Ecto neural progenitor cell (in vitro differentiated cells): Measurements from ENCODE around the gene RNU1-3.
"Not testable (repeated sequence)": the region's sequence is repeated elsewhere in the genome, so short reads cannot be mapped to it uniquely, and the experiment has no call there.

Source experiments
- DNase-seq: peaks from one replicate; pipeline ENCODE4 v3.0.0-alpha.2; 2018; ENCODE audit warnings: low spot score

Gene RNU1-3

DNA sequence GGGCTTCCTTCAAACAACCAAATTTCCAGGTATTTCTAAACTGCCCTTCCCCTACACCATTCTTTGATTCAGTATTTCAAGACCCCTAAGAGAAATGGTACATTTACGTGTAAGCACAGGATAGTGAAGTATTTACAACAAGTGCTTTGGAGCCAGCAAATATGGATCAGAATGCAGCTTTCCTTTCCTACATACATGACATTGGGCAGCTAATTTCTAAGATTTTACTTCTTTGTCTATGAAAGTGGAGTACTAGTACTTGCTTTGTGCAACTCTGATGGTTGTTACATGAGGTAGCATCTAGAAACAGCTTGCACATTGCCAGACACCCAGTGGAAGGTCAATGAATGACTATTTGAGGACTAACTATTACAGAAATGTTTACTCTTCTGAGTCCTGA lies 15.2 kb downstream of the RNU1-3 start:
- peak; percentile 23 for DNase-seq

DNA sequence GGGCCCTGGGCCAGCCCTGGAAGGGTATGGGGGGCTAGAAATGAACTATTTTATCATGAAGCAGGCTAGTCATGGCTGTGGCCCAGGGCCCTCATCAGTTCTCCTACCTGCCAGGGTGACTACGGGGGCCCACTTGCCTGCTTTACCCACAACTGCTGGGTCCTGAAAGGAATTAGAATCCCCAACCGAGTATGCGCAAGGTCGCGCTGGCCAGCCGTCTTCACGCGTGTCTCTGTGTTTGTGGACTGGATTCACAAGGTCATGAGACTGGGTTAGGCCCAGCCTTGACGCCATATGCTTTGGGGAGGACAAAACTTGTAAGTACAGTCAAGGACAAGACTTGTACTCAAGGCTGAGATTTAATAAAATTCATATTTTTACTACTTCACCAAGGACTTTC lies 16.8 kb downstream of the RNU1-3 start:
- not testable (repeated sequence) for DNase-seq

GRCh38 chr1:16649390-16649789 lies 17.4 kb downstream of the RNU1-3 start:
- peak; percentile 52 for DNase-seq

GRCh38 chr1:16648756-16649155 lies 18.0 kb downstream of the RNU1-3 start:
- DNase-seq: not testable (repeated sequence)

GRCh38 chr1:16648250-16648649 lies 18.5 kb downstream of the RNU1-3 start:
- peak; percentile 46 for DNase-seq

DNA sequence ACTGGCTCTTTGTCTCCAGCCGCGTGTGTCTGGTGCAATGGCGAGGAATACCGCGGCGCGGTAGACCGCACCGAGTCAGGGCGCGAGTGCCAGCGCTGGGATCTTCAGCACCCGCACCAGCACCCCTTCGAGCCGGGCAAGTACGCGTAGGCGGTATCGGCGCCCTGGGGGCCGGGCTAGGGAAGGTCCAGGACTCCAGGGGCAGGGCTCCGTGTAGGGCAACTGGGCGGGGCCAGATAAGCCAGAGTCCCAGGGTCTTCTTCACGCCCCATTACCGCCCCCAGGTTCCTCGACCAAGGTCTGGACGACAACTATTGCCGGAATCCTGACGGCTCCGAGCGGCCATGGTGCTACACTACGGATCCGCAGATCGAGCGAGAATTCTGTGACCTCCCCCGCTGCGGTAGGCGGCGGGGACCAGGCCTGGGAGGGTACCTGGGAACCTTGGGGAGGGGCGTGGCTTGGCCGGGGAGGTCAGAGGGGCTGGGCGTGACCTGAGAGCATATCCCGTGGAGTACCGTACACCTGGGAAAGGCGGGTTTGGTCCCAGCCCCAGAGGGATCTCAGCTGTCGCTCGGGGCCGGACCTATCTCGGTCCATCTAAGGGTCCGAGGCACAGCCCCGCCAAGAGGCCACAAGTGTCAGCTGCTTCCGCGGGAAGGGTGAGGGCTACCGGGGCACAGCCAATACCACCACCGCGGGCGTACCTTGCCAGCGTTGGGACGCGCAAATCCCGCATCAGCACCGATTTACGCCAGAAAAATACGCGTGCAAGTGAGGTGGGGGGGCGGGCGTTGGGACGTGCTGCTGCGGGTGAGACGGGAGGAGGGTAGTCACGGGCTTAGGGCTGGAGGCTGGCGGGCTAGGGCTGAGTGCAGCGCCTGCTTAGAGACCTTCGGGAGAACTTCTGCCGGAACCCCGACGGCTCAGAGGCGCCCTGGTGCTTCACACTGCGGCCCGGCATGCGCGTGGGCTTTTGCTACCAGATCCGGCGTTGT lies 19.3 kb downstream of the RNU1-3 start:
- not testable (repeated sequence) for DNase-seq

DNA sequence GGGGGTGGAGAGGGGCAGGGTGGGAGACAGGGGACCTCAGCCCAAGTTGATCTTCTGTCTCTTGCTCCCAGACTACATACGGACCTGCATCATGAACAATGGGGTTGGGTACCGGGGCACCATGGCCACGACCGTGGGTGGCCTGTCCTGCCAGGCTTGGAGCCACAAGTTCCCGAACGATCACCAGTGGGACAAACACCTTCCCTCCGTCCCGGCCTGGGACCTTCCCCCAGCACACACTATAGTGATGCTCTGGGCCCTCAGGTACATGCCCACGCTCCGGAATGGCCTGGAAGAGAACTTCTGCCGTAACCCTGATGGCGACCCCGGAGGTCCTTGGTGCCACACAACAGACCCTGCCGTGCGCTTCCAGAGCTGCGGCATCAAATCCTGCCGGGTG lies 20.0 kb downstream of the RNU1-3 start:
- DNase-seq: not testable (repeated sequence)

- DNase-seq: peak; percentile 48
These were observed 20.6 kb downstream of the RNU1-3 start for GRCh38 chr1:16646061-16646664.

GRCh38 chr1:16645271-16646060 lies 21.3 kb downstream of the RNU1-3 start:
- peak; percentile 76 for DNase-seq

DNA sequence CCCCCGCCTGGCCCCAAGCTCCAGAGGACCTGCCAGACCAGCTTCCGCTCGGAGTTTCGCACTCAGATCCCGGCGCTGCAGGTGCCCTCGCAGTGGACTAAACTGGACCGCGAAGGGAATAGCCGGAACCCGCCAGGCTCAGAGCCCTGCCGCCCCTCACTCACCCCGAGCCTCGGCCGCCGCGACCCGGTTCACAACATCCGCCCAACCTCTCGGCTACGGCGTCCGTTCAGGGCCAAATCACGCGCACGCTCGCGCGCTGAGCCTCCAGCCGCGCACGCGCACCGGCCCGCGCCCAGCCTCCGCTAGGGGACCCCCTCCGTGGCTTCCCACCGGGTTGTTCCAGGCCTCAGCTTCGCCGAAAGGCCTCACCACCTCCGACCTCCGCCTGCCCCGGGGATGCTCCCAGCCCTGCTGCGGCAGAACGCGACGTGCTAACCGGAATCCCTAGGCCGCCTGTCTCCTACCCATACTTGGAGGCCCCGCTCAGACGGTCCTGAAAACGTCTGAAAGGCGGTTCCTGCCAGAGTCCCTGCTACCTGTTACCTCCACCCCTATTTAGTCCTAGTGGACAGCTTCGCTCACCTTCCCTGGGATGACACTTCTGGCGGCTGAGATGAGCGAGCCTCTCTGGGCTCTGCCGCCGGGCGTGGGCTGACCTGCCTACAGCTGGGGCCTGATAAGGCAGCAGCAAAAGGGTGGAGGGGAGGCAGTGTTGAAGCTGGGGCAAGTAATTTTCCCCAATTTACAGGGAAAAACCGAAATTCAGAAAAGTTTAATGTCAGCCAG lies 22.1 kb downstream of the RNU1-3 start:
- peak; percentile 100 for DNase-seq

DNA sequence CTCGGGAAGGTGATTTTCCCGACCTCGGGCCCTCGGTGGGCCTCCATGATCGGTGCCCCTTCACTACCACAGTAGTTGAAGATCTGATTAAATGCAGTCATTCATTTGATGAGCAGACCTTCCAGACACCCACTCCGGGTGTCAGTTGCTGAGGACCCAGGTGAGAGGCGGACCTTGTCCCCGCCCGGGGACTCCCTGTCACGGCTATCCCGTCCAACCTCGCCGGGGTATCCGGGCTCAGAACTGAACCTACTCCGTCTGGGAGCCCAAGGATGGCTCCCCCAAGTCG lies 22.6 kb downstream of the RNU1-3 start:
- DNase-seq: no peak

- DNase-seq: peak; percentile 70
These were observed 23.1 kb downstream of the RNU1-3 start for GRCh38 chr1:16643476-16644192.

DNA sequence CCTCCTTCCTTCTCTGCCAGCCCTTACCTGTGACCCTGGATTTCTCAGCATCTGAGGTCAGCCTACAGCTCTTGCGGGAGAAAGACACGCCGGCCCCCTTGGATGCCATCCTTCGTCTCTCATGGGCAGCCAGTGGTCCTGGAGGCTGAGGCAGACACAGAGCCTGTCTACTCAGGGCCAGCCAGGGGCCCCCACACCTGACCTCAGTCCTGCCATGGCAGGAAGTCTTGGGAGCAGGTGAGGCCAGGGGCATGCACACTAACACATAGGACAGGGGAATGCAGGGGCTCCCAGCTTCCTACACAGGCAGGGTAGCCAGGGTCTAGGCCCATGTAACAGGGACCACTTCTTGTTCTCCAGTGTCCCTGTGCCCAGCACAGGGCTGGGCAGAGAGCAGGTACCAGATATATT lies 23.7 kb downstream of the RNU1-3 start:
- DNase-seq: peak; percentile 69

GRCh38 chr1:16642025-16642966 lies 24.5 kb downstream of the RNU1-3 start:
- DNase-seq: peak; percentile 53

GRCh38 chr1:16641159-16641975 lies 25.4 kb downstream of the RNU1-3 start:
- DNase-seq: peak; percentile 38

- peak; percentile 62 for DNase-seq
These were observed 27.4 kb downstream of the RNU1-3 start for GRCh38 chr1:16639091-16640031.

GRCh38 chr1:16637941-16638778 lies 28.6 kb downstream of the RNU1-3 start:
- DNase-seq: not testable (repeated sequence)
